CD4-positive, alpha-beta T cell treated with Interleukin-2 at 100 ng/mL for 4 hours (primary cell): ENCODE results near the gene DMRT2.

Experiments
- DNase-seq: peaks from one replicate; pipeline ENCODE4 v3.0.0-alpha.2; 2020; ENCODE audit warnings: low spot score

The DMRT2 gene

DNA sequence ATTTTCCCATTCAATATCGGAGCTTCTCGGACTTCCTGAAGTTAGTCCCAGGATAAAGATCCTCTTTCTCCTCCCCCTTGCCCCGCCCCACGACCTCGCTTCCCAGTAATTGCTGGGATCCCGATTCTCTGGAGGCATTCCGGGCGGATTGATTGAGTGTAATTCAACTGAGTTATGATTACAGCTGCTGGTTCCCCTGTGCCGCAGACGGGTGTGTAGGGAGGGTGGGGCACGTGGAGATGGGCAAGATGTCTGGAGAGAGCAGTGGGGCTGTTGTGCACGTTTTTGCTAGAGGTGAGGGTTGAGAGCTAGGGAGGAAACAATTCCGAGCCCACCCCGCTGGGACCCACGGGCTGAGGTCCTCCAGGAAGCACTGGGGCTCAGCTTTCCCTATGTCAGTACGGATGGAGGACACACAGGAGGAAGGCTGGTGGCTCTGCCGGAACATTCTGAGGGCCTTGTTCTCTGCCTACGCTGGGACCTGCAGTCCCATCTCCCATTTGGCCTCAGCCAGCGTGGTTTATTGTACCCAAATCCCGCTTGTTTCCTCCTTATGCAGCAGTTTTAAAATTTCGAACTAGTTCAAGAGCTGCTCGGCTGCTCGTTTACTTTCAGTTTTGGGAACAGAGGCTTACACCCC is 2.4 kb upstream of the DMRT2 start:
- DNase-seq = no peak

DNA sequence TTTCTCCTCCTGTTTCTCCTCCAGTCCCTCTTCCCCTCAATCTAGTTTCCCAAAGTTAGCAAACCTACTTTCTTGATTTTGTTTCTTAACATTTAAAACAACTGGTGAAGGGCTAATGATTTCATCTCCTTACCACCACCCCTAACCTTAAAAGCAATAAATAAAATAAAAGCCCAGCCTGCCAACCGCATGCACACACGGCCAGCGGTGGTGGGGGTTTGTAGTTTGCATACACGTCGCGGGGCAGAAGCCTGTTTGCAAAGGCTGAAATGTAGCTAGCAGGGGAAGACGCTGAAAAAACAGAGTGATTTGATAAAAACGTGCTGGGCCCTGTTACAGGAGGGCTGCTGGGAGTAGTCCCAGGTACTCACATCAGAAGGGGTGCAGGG is 1.9 kb upstream of the DMRT2 start:
- DNase-seq = no peak

DNA sequence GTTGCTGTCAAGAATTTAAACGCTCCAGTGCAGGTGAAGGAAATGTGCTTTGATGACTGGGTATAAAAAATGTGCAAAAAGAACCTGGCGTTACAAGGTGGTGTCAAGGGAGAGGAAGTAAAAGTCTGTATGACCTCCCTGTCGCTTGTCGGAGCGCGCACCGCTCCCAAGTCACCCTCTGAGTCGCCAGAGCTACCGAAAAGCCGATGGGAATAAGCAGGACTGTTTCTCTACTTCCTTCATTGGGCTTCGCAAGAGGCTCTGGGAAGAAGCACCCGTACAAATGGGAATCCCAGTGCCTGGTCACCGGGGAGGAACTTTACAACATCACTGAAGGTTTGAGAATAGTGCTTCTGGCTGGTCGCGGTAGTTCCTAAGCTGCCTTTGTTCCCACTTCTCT is 1.3 kb upstream of the DMRT2 start:
- no peak for DNase-seq

DNA sequence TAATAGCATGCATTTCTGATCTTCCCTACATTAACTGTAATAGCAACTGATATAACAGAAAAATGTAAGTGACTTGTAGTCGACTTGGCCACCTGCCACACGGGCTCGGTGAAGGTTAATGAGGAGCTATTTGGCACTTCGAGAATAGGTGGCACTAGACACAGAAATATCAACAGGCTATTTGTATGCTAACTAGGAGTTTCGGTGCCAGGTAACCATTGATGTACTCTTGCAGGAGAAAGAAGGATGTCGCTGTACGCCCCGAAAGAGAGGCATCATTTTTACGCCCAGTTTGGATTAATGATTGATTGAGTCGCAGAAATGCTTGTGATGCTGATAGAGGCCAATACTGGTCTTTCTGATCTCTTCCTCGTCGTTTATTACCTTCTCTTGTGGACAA is 516 bp upstream of the DMRT2 start:
- no peak for DNase-seq

DNA sequence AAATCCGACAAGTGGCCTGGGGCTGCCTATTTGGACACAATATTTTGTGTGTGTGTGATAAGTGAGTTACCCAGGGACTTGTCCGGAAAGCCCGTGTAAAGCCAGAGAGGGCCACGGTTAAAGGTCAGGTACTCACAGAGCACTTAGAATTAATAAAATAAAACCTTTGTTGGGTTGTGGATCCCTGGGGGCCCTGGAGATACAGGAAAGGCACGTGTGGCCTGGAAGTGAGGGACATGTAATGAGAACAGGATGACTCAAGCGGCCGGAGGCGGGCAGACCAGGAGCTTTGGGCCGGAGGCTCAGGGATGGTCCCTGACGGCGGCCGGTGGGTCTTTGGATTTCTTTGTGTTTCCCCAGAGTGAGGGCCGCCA is 1.0 kb downstream of the DMRT2 start:
- DNase-seq = no peak

DNA sequence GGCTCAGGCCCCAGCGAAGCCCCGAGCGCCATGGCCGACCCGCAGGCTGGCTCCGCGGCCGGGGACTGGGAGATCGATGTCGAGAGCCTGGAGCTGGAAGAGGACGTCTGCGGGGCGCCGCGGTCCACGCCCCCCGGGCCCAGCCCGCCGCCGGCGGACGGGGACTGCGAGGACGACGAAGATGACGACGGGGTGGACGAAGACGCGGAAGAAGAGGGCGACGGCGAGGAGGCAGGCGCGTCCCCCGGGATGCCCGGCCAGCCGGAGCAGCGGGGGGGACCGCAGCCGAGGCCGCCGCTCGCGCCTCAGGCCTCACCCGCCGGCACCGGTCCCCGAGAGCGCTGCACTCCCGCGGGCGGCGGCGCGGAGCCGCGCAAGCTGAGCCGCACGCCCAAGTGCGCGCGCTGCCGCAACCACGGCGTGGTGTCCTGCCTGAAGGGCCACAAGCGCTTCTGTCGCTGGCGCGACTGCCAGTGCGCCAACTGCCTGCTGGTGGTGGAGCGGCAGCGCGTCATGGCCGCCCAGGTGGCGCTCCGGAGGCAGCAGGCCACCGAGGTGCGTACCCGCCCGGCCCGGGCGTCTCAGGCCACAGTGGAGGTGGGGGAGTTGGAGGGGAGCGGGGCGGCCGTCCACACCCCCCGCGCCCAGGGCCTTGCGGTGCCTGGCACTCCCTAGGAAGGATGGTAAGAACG is 1.6 kb downstream of the DMRT2 start:
- DNase-seq = no peak

DNA sequence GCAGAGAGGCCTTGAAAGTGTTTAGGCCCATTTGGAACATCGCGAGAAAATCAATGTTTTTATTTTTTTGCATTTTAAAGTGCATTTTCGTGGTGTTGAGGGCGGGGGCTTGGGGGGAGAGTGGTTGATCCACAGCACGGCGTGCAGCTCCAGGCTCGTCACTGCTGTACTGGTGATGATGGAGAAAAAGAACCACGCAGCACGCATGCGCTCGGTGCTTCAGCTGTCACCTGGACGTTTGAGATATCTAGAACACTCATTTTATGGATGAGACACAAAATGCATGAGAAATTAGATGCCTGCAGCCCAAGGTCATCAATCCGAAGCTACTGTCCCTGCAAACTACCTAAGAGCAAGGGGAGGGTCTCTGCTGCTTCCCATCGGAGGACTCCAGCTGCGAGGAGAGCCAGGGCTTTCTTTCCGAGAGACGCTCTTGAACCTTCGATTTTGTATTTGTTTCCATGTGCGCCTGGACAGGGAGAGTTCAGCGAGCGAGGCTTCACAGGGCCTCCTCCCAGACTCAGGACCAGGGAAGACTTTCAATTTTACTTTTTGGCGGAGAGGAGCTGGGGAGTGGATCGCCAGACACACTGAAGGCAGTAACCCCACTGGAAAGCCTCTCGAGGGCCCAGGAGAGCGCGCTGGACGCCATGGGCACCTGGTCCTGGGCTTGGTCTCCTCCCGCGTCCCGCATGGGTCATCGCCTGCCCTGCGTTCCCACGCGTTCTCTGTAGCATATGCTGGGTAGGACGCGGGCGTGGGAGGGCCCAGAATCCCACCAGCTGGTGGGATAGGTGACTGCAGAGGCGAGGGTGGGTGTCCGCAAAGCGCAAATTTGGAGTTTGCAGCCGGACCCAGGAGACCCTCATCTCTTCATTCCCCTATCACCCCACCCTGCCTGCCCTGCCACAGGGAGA is 2.5 kb downstream of the DMRT2 start:
- no peak for DNase-seq

DNA sequence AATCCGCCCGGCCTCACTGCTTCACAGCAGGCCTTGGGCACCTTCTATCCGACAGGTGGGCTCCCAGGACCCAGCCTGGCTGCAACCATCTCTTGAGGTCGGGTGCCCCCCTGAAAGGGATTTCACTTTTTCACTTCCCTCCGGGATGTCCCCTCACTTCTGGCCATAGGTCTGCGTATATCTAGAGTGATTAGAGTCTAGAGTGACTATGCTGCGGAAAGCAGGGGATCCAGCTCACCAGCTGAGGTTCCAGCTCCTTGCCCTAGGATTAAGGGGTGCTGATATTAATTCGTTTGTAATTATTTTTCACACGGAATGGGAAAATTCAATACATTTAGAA is 3.1 kb downstream of the DMRT2 start:
- DNase-seq = no peak

DNA sequence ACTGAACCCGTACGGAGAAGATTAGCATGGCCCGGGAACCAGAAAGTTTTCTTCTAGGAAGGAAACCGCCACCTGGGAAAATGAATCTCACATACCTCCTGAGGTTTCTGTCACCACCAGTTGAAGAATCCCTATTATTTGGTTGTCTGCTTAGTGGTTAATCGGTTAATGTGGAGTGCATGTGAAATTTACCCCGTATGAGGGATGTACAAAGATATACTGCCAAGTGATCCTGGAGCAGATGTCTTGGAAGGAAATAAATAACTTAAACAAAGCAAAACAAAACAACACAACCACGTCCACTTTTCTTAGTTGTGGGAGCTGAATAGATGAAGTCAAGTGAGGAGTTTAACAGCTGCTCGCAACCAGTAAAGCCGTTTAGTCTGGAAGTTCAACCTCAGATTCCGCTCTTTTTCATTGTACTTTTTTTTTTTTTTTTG is 3.8 kb downstream of the DMRT2 start:
- no peak for DNase-seq

DNA sequence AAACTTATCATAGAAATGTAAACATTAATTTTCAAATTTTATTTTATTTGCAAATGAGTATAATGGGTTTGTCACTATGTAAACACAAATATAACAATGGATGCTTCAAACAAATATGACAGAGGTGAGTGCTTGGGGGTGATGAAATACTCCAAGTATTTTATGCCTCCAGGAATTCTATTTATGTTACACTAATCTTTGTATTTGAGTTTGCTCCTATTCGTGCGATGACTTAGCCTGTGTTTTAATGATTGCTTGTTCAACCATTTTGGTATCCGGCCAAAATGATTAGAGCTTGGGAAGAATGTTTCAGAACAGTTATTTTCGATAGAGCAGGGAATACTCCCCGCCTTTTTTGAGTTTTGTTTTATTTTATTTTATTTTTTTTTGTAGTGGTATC is 5.0 kb downstream of the DMRT2 start:
- DNase-seq = no peak

DNA sequence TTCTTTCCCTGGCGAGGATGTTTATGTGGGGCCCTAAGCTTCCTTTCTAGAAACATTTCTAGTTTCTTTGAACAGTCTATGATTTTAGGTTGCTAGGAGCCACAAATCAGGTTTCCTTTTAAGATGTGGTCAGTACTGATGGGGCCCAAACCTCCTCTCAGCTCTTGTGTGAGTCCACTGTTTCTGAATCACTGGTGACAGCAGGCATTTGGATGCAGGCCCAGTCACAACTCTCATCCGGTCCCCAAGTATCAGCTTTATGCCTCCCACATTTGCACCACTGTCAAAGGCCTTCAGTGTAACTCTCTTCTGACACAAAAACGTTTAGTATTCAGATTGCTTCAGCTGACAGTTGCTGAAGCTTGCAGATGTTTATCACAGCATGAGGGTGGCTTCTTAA is 7.8 kb downstream of the DMRT2 start:
- no peak for DNase-seq

DNA sequence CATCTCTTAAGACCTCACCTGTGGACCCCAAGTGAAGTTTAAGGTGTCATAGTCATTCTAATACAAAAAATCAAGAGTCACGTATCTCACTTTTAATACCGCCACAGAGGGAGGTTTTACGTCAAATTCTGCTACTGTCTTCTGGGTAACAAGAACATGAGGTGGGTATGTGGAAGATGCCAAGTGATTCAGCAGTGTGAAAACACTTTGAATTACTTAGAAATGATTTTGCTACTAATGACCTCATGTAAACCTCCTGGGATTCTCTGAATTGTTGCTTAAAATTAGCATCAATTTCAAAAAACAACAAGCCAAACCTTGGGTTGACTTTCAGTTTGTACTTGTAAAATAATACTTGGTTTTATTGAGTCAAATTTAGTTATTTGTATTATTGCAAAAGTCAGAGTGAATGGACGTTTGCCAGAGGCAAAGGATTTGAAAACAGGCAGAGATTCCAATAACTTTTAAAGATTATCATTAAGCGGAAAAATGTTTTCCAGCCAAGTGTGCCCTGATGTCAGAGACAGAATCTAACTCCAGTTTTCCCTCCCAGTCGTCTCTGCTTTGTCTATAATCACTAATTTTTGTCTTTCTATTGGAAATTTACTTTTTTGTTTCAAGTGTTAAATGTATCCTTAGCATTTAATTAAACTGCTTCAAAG is 8.8 kb downstream of the DMRT2 start:
- no peak for DNase-seq

DNA sequence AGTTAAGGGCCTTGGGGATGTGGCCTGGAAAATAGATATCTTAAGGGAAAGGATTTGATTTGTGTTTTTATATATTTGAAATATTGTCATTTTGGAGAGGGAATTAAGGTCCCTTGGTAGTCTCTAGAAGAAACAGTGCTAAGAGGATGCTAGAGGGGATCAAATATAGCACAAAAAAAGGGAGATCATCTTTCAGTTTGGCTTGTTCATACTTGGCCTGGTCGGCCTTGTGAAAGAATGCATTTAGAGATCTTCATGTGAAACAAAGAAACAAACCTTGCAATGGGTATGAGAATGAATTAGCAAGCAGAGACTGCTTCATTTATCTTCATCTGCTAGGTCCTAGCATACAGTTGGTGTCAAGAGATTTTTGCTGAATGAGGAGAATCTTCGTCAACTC is 15.0 kb downstream of the DMRT2 start:
- no peak for DNase-seq

DNA sequence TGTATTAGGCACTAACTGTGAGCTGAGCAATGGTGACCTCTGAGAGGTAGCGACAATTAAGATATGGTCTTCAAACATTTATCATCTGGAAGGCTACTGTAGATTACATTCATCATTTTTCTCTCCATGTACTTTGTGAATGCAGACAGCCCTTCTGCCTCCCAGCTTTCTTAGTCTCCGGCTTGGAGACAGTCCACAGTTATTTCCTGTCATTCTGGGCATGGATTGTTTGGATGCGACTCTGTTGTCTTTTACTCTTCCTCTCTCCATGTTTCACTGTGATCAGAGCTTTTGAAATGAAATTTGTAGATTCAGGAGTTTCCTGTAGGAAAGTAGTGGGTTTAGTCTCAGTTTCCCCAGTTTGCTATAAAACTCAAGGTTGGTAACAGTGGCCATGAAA is 20.5 kb downstream of the DMRT2 start:
- DNase-seq = no peak

DNA sequence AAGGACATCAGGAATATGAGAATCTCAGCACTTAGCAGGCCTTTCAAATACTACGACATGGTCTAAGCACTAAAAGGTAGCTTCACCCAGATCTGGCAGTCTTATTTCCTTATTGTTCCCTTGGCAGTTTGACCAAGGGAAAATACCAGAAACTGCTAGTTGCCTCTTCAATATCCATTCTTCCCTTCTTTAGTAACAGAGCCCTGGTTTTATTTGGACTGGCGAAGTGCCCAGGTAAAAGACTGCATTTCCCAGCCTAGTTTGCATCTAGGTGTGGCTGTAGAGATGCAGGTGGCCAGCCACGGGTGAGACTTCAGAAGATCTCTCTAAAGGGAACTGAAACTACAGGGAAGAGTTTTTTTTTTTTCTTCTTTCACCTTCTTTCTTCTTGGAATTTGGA is 21.6 kb downstream of the DMRT2 start:
- no peak for DNase-seq

DNA sequence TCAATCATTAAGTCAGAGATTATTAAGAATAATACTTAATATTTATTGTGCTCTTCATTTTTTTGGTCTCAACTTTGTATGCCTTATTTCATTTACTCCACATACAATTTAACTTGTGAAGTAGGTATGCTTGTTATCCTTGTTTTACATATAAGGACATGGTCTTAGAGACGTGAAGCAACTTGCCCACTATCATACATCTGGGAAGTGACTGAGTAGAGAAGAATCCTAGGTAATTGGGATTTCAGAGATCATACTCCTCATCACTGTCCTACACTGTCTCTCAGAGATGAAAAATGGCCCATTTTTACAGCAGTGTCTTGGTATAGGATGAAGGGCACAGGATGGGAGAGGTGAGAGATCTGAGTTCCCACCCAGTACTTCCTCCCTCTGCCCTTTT is 23.3 kb downstream of the DMRT2 start:
- DNase-seq = no peak

DNA sequence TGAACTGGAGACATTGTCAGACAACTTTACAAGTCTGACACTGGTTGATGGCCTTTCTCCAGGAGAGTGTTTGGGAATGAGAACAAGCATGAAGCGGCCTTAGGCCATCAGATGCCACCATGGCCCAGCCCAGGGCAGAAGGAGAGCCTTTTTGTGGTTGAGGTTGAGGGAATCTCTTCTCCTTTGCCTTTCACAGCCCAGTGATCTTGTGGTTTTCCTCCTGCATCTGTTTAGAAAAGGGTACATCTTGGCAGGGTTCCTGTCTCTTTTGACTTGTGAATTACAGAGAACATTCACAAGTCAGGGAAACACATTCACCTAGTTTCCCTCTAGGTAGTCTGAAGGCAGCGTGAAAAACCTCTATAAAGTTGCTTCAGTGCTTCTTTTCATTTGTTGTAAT is 27.5 kb downstream of the DMRT2 start:
- DNase-seq = no peak

DNA sequence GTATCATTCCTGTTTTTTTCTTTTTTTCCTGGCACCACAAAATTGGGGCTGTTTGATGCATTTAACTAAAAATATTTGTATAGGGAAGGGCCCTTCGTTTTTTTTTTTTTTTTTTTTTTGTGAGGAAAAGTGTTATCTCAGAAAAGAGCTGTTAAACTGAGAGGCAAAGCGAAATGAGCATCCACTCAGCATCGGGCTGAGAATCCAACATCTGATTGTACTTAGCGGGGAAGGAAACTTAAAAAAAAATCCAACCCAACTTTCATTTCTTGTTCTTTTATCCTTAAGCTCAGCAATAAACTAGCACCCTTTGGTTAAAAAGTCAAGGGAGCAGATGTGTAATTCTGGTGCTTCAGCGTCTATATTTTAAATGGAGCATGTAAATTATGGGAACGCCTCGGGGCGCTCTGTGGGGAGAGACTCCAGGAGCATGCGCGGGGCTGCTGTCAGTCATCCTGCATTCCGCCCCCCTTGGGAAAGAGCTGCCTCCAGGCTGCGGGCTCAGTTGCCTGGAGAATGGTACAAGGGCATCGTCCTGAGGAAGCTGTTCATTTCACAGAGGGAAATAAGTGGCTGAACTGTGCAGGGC is 33.3 kb downstream of the DMRT2 start:
- no peak for DNase-seq

DNA sequence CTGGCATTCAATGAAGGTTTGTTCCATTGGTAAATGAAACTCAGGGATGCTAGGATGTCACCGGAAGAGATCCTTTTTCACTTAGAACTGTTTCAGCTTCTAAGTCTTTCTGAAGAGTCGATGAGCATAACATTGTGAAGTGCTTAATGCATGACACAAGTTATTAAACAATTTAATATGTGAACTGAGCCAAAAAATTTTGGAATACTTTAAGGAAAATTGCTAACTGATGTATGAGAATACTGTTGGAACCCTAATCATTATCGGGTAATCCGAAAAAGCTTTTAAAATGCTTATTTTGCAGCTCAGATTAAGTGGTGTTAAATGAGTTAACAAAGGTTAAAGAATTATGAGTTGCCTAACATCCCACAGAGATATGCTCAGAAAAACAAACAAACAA is 34.9 kb downstream of the DMRT2 start:
- no peak for DNase-seq

DNA sequence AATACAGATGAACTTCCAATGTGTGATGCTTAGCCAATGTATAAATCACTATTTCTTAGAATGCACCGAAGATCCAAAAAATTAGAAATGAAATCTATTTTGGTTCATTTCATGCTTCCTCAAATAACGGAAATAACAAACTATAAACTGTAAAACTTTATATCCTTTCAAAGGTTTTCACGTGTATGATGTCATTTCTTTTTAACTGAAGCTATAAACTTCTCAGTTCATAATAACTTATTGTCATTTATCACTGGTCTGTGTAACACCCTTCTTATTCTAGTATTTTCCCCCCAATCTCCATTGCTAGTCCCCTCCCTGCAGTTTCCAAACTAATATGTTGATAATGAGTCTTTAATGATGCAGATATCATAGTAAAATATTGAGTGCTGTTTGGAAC is 36.4 kb downstream of the DMRT2 start:
- DNase-seq = no peak

DNA sequence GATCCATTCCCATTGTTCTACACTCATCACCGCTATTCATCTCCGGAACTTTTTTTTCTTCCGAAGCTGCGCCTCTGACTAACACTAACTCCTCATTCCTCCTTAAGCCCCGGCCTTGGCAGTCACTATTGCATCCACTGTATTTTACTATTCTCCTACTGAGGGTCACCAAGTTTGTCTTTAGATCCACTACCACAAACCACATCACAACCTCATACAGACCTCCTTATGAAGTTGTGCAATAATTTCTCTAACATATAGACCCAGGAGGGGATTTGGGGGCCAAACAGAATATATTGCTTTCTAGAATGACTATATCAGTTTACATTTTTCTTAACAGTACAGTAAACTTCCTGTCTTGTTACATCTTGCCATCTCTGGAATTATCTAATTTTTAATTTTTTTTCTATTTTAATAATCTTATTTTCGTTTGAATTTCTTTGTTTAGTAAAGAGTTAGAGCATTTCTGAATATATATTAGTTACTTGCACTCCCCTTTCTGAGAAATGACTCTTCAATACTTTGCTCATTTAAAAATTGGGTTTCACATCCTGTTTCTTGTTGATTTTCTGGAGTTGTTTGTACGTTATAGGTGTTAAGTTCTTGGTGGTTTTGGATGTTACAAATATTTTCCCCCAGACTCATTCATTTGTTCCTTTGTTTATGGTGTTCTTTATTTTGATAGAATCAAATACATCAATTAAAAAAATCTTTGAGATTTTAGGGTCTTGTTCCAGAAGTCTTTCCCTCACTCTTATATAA is 37.1 kb downstream of the DMRT2 start:
- DNase-seq = no peak

DNA sequence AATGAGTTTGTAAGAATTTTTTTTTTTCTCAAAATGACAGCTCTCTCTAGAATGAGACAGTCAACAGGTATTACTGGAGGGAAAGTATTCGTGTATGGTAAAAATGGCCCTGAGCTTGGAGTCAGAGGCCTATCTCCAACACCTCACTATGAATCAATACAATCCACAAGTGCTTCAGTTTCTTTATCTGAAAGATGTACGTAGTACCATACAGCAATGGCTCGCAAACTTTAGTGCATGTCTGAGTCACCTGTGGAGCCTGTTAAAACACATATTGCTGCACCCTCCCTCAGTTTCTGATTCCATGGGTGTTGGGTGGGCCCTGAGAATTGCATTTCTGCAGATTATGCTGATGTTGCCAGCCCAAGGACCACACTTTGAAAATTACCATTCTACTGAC is 44.6 kb downstream of the DMRT2 start:
- no peak for DNase-seq
